Measurements from ENCODE around the gene ZNF714. TPM values are rescaled to one million over a fixed set of nuclear protein-coding genes. Genes with fewer than 3 reads are reported as not detected.

ZNF714 gene
- total RNA-seq, 4 donors from 2014 or later: 21.1 to 47.1 (median 34.6) TPM

GRCh38 chr19:21164541-21164940 is 82.5 kb downstream of the ZNF714 start:
- 39 to 75% methylated on average over 5 of the region's 5 CpGs for WGBS, 2 donors
- Histone ChIP-seq H3K27me3 (no peaks in the 10 kb centered on the region), H3K4me3 (replicated peaks in 1 of 3) (no peak overlapping the region), H3K9me3 (no peaks in the 10 kb centered on the region), H3K36me3 (peaks cover 0 to 5% of the 10 kb centered on the region in 2 donors), H3K27ac (peak overlapping the region; percentile 77 to 82 (median 80)), H3K4me1 (peaks cover 32% of the 10 kb centered on the region in 2 donors)
- intact Hi-C loops (cut with DNase I): no loop called here
- peak; percentile 65 to 67 for DNase-seq
- TF ChIP-seq CTCF (IDR thresholded peaks at IDR 0.05) (peak in 1 of 6 experiments; percentile 6), POLR2A (IDR thresholded peaks at IDR 0.05) (no peak)

- 54 to 60% methylated on average over 2 of the region's 2 CpGs for WGBS, 2 donors
- no peak overlapping the region for H3K4me3 ChIP-seq (replicated peaks in 1 of 3)
- peak overlapping the region; percentile 37 to 82 (median 77) for H3K27ac ChIP-seq
- intact Hi-C loops (cut with DNase I): no loop called here
- peaks cover 0 to 9% of the 10 kb centered on the region in 2 donors for H3K36me3 ChIP-seq
- DNase-seq: no peak
- no peaks in the 10 kb centered on the region for H3K9me3 ChIP-seq
- TF ChIP-seq CTCF (IDR thresholded peaks at IDR 0.05): no peak
- no peak for TF ChIP-seq POLR2A (IDR thresholded peaks at IDR 0.05)
- no peaks in the 10 kb centered on the region for H3K27me3 ChIP-seq
- peaks cover 35% of the 10 kb centered on the region in 2 donors for H3K4me1 ChIP-seq
Measured at GRCh38 chr19:21166436-21166835, 84.4 kb downstream of the ZNF714 start.

Small RNA genes within 50 kb of the gene (small RNA-seq; reads per million reads assigned to genes)
- gene RNA5SP469: not detected

Other genes starting within 250 kb of the ZNF714 start
- 10 to 100 TPM; 12.5 to 30.3 (median 22.5) TPM for gene ZNF85, start 159.0 kb upstream of the ZNF714 start, total RNA-seq
- gene ZNF430, start 61.5 kb upstream of the ZNF714 start, total RNA-seq: 10 to 100 TPM; 22.8 to 67.1 (median 44.1) TPM
- gene ZNF431, start 59.8 kb downstream of the ZNF714 start, total RNA-seq: 10 to 100 TPM; 22.7 to 29.6 (median 24.2) TPM
- 10 to 100 TPM; 25.1 to 47.2 (median 32.1) TPM for gene ZNF708, start 247.2 kb downstream of the ZNF714 start, total RNA-seq

Data from thyroid gland (tissue), 4 donors.